Common myeloid progenitor, CD34-positive (primary cell): ENCODE results near the gene SDCCAG8.
A peak's percentile ranks its signal among the peaks of the same experiment; 100 is the strongest.

Source experiments
- CTCF ChIA-PET: fragments of 350-600 bp; sonication (Branson Sonifier 250); formaldehyde crosslinking; loops from one replicate; lab custom pipeline; 2021; ENCODE audit warnings: antibody characterized with exemption; lab: Charles Lee
- POLR2A ChIA-PET: fragments of 350-600 bp; sonication (Branson Sonifier 250); formaldehyde crosslinking; loops from one replicate; lab custom pipeline; 2021; ENCODE audit warnings: antibody characterized with exemption; lab: Charles Lee
- DNase-seq, 3 donors: peaks; one replicate each; pipeline versions ENCODE4 v3.0.0 to v3.0.0-alpha.2; 2013
- H3K27ac ChIP-seq, 2 experiments: 1 replicate in 1 of 2; 2 replicates in 1 of 2; pipeline ENCODE4 v1.7.0; 2013; ENCODE audit warnings: inconsistent platforms in 2 of 2, low read length in 2 of 2, mild to moderate bottlenecking in 2 of 2, low read depth in 1 of 2, moderate library complexity in 1 of 2; ENCODE audit not compliant: severe bottlenecking in 2 of 2, insufficient read depth in 1 of 2, poor library complexity in 1 of 2
- H3K27me3 ChIP-seq, 5 experiments: replicated peaks in 2 of 5; 1 replicate in 3 of 5; 2 replicates in 2 of 5; pipeline versions ENCODE4 v1.6.1 to v1.7.0; 2013; ENCODE audit warnings: low read length in 4 of 5, mild to moderate bottlenecking in 2 of 5, moderate library complexity in 2 of 5, inconsistent platforms in 1 of 5; ENCODE audit not compliant: insufficient read depth in 5 of 5, control insufficient read depth in 4 of 5
- H3K36me3 ChIP-seq, 4 experiments: 1 replicate in 2 of 4; 2 replicates in 2 of 4; pipeline versions ENCODE4 v1.6.1 to v1.7.0; 2013; ENCODE audit warnings: low read length in 3 of 4, control low read depth in 1 of 4, mild to moderate bottlenecking in 1 of 4; ENCODE audit not compliant: control insufficient read depth in 4 of 4, insufficient read depth in 4 of 4
- H3K4me1 ChIP-seq, 4 experiments: 1 replicate in 3 of 4; 2 replicates in 1 of 4; pipeline versions ENCODE4 v1.6.1 to v1.7.1; 2013; ENCODE audit warnings: low read length in 3 of 4, mild to moderate bottlenecking in 3 of 4, control low read depth in 1 of 4, inconsistent platforms in 1 of 4, moderate library complexity in 1 of 4; ENCODE audit not compliant: control insufficient read depth in 4 of 4, insufficient read depth in 4 of 4; ENCODE audit errors: control extremely low read depth in 1 of 4
- H3K4me3 ChIP-seq, 7 experiments: 1 replicate in 4 of 7; 2 replicates in 3 of 7; pipeline versions ENCODE4 v1.5.1 to v1.7.0; 2013; ENCODE audit warnings: mild to moderate bottlenecking in 7 of 7, low read length in 6 of 7, moderate library complexity in 6 of 7, inconsistent platforms in 2 of 7, low read depth in 2 of 7, control low read depth in 1 of 7; ENCODE audit not compliant: insufficient read depth in 4 of 7, control insufficient read depth in 1 of 7; ENCODE audit errors: extremely low read depth in 1 of 7
- H3K9me3 ChIP-seq, 5 experiments: 1 replicate in 4 of 5; 2 replicates in 1 of 5; pipeline versions ENCODE4 v1.6.1 to v1.7.1; 2013; ENCODE audit warnings: low read length in 4 of 5, mild to moderate bottlenecking in 2 of 5, inconsistent platforms in 1 of 5, low read depth in 1 of 5, moderate library complexity in 1 of 5; ENCODE audit not compliant: control insufficient read depth in 4 of 5, insufficient read depth in 2 of 5; ENCODE audit errors: control extremely low read depth in 1 of 5
- WGBS: methylation state at CpG from one replicate; pipeline ENCODE4 v1.1.5; 2013; ENCODE audit not compliant: insufficient coverage; 5-methylcytosine and 5-hydroxymethylcytosine counted together

SDCCAG8 gene

DNA sequence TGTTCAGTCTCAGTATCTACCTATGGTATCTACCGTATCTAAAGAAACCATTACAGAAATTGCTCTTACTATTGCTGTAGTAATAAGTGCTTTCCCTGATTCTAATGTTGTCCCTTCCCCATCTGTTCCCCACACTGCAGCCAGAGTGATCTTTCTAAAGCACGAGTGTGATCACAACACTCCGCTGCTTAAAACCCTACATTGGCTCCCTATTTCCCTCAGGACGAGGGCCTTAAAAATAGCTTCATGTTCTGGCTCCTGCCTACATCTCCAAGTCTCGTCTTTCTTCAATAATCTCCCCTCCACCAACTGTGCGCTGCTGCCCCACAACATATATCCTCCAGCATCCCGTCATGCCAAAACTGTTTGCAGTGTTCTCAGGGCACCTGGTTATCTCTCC lies 150.6 kb downstream of the SDCCAG8 start:
- 97% methylated on average over 7 of the region's 7 CpGs for WGBS
- Histone ChIP-seq H3K4me3 (no peak overlapping the region), H3K4me1 (no peaks in the 10 kb centered on the region), H3K27ac (peak overlapping the region in 1 of 2 experiments; percentile 15), H3K9me3 (no peaks in the 10 kb centered on the region), H3K27me3 (no peaks in the 10 kb centered on the region), H3K36me3 (peaks cover 2 to 15% (median 8%) of the 10 kb centered on the region in 4 experiments)
- POLR2A ChIA-PET: no interaction called here
- no peak for DNase-seq
- CTCF ChIA-PET: interaction anchor here (1.3 to 2.1 kb wide), 2 partner anchors 25 to 34 kb away, joined by 3 to 5 read pairs; no protein-coding TSS in a partner anchor

DNA sequence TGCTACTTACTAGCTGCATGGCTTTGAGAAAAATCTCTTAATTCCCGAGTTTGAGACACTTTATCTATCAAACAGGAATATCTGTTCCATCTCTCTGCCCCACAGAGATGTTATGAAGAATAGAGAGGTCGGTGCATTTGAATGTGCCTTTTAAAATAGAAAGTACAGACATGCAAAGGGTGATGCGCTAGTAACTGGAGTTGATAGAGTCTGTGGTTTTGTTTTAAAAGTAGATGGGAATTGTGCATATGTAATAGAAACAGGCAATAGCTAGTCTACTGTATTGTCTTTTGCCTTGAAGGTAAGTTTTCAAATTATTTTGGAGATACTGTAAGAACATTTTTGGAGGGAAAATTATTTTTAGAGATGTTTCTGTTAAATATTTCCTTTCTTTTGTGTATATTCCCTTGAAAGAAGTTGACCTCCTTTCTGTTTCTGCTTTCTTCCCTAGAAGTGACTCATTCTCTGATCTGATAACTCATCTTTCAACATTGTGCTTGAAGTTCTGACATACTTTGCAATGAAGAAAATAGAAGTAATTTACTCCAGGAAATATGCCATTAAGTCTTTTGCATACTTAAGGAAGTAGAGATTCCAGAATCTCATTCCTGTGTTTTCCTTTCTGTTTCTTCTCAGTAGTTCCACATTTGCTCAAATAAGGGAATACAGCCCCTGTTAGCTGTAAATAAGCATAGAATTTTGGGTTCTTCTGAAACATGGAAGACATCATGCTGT lies 151.6 kb downstream of the SDCCAG8 start:
- Histone ChIP-seq H3K4me3 (no peak overlapping the region), H3K27ac (no peak overlapping the region), H3K36me3 (peaks cover 2 to 14% (median 10%) of the 10 kb centered on the region in 4 experiments), H3K27me3 (no peaks in the 10 kb centered on the region), H3K9me3 (no peaks in the 10 kb centered on the region), H3K4me1 (no peaks in the 10 kb centered on the region)
- CTCF ChIA-PET: interaction anchor here (1.3 to 4.1 kb wide), 3 partner anchors 26 to 64 kb away, joined by 3 to 49 read pairs (median 5); no protein-coding TSS in a partner anchor
- peak in 1 of 3 donors; percentile 16 for DNase-seq
- WGBS: 80% methylated on average over 2 of the region's 3 CpGs
- POLR2A ChIA-PET: no interaction called here

DNA sequence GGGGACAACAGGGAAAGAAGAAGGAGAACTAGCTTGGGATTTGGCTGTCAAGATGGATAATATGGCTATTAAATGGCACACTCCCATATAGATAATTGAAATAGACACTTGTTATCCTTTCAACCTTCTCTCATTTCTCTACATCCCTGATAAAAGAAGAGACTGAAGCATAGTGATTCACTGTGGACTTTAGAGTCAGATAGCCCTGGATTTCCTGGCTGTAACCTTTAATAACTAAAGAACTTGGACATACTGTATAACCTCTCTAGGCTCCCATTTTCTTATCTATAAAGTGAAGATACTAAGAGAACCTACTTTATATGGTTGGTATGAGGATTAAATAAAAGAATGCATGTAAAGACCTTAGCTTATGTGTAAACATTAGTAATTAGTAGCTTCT lies 152.6 kb downstream of the SDCCAG8 start:
- no peaks in the 10 kb centered on the region for H3K9me3 ChIP-seq
- ChIA-PET POLR2A (no interaction called here), CTCF (interaction anchor here (1.3 to 4.1 kb wide), 4 partner anchors 56 to 70 kb away, joined by 3 to 49 read pairs (median 6); no protein-coding TSS in a partner anchor)
- H3K4me3 ChIP-seq: no peak overlapping the region
- no peak overlapping the region for H3K27ac ChIP-seq
- H3K27me3 ChIP-seq: no peaks in the 10 kb centered on the region
- DNase-seq: no peak
- no peaks in the 10 kb centered on the region for H3K4me1 ChIP-seq
- peaks cover 0 to 12% (median 8%) of the 10 kb centered on the region in 4 experiments for H3K36me3 ChIP-seq

DNA sequence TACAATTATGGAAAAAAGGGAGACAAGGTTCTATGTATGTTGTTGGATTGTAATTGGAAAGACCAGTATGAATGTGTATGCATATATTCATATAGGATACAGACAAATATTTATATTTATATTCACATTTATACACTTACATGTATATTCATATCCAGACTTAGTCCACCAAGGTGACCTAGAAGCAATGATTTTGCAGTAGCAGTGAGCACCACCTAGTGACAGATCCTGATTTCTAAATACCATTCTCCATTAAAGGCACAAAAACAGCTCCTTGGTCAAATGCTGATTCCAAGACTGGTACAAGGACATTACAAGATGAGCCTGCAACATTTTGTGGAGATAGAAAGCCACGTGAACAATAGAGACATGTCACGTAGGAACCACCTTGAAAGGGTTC lies 153.4 kb downstream of the SDCCAG8 start:
- peak; percentile 34 to 68 (median 55) for DNase-seq
- CTCF ChIA-PET: interaction anchor here (0.8 to 4.1 kb wide), 13 partner anchors 8 to 83 kb away, joined by 3 to 49 read pairs (median 4); no protein-coding TSS in a partner anchor
- Histone ChIP-seq H3K4me1 (no peaks in the 10 kb centered on the region), H3K9me3 (no peaks in the 10 kb centered on the region), H3K27me3 (no peaks in the 10 kb centered on the region), H3K36me3 (peaks cover 2 to 9% (median 5%) of the 10 kb centered on the region in 4 experiments), H3K27ac (no peak overlapping the region), H3K4me3 (no peak overlapping the region)
- WGBS: no CpG with 5 or more reads among the region's 2 CpGs
- POLR2A ChIA-PET: interaction anchor here (0.9 kb wide), 1 partner anchor 13 kb away, joined by 3 read pairs; no protein-coding TSS in a partner anchor

DNA sequence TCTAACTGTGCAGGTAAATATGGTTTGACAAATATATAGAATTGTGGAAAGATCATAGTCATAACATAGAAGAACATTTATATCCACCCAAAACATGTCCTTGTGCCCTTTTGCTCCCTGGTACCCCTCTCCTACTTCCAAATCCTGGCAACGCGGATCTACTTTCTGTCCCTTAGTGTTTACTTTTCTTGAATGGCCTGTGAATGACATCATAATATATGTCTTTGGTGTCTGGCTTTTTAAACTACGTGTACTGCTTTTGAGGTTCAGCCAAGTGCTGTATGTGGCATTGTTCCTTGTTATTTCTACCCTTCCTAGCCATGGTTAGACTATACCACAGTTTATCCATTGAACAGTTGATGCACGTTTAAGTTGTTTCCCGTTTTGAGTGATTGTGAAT lies 155.6 kb downstream of the SDCCAG8 start:
- WGBS: 80% methylated on average over 1 of the region's 5 CpGs
- CTCF ChIA-PET: interaction anchor here (1.1 to 4.1 kb wide), 3 partner anchors 8 to 68 kb away, joined by 3 to 49 read pairs (median 21); no protein-coding TSS in a partner anchor

DNA sequence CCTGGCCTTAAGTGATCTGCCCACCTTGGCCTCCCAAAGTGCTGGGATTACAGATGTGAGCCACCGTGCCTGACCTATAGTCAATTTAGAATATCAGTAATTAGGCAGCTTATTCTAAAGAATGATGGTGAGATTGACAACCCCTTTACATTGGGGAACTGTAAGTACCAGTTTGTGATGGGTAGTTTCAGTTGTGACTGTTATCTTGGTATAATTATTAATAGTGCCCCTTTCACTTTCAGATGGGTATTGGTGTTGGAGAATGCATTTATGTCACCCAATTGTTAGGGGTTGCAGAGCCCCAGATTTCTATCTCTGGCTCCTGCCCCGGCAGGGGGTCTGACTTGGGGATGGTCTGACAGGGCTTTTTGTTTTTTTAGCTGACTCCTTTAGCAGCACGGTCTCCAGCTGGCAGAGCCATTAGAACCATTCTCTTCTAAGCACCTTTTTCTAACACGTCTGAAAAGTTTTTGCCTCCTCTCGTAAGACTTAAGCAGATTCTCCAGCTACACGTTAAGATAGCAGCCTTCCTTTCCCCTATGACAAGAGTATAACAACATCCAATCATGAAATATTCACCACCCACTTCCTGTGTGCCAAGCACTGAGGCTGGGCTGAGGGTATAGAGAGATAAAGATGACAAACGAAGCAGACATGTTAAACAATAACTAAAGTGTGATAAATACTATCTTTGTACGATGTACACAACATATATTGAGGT lies 157.8 kb downstream of the SDCCAG8 start:
- POLR2A ChIA-PET: no interaction called here
- no peak for DNase-seq
- H3K36me3 ChIP-seq: peaks cover 5 to 22% (median 17%) of the 10 kb centered on the region in 4 experiments
- no peak overlapping the region for H3K27ac ChIP-seq
- H3K4me1 ChIP-seq: no peaks in the 10 kb centered on the region
- H3K4me3 ChIP-seq: no peak overlapping the region
- 100% methylated on average over 3 of the region's 8 CpGs for WGBS
- CTCF ChIA-PET: interaction anchor here (2.0 kb wide), 1 partner anchor 70 kb away, joined by 9 read pairs; no protein-coding TSS in a partner anchor
- no peaks in the 10 kb centered on the region for H3K9me3 ChIP-seq
- H3K27me3 ChIP-seq: no peaks in the 10 kb centered on the region

More for the DNA sequence above, 155.6 kb downstream of the SDCCAG8 start:
- no peak overlapping the region for H3K27ac ChIP-seq
- no peaks in the 10 kb centered on the region for H3K9me3 ChIP-seq
- no peak overlapping the region for H3K4me3 ChIP-seq
- no peak for DNase-seq
- POLR2A ChIA-PET: no interaction called here
- no peaks in the 10 kb centered on the region for H3K4me1 ChIP-seq
- no peaks in the 10 kb centered on the region for H3K27me3 ChIP-seq
- H3K36me3 ChIP-seq: peaks cover 2 to 21% (median 12%) of the 10 kb centered on the region in 4 experiments
